Measurements from ENCODE around the gene SPATA21.

Gene SPATA21

DNA sequence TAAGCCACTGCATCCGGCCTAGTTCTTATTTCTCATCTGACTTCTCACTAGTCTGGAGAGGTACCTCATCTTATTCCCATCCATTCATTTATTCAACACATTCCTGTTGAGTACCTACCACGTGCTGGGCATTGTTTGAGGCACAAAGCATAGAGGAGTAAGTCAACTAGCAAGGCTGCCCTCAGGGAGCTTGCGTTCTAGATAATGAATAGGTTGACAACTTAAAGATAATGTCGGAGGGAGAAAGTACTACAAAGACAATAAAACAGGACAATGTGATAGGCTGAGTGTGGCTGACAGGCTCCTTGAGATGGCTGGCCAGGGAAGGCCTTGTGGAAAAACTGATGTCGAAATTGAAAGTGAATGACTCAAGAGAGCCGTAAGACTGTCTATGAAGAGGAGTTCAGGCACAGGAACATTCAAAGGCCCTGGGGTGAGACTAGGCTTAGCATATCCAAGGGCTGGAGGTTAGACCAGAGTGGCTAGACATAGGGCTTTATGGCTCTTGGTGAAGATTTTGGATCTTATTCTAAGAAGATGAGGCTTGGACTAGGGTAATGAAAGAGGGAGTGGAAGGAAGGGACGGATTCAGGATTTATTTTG lies 18.3 kb downstream of the SPATA21 start:
- DNase-seq: no peak

GRCh38 chr1:16413191-16413590 lies 24.0 kb downstream of the SPATA21 start:
- no peak for DNase-seq

DNA sequence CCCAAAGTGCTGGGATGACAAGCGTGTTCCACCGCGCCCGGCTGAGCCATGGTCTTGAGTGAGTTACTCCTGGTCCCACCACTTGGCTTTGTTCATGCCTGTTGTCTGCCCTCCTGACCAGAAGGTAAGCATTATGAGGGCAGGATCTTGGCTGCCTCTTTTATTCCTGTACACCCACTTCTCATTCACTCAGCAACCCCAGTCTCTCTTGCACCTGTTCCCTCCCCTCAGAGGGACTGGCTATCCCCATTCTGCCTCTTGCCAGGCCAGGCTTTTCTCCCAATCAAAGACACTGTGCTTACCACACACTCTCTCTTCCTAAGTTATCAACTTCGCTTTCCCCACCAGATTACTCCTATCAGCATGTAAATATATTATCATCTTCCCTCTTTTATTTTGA lies 26.4 kb downstream of the SPATA21 start:
- no peak for DNase-seq

DNA sequence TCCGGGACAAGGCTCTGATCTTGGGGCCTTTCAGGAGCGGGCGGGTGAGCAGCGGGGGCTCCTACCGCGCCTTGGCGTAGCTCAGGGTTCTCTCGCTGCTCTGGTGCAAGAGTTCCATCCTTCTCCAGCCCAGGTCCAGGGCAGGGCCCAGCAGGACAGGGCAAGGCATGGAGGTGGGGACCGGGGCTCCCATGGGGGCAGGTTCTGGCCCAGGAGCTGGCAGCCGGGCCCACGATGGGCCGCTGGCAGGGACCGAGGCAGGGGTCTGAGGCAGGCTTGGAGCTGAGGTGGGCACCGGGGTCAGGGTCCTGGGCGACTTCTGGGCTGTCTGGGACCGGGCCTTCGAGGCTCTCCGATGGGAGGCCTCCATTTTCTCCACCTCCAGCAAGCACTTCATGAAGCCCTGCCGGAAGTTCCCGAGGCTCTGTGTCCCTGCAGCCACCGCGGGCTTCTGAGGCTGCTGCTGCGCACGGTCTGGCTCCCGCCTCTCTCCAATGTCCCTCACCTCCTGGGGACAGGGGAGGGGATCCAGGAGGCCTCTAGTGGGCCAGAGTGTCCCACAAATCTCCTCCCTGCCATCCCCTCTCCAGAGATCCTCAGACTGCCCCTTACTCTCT lies 27.6 kb downstream of the SPATA21 start:
- DNase-seq: no peak

GRCh38 chr1:16406868-16407267 lies 30.4 kb downstream of the SPATA21 start:
- DNase-seq: no peak

DNA sequence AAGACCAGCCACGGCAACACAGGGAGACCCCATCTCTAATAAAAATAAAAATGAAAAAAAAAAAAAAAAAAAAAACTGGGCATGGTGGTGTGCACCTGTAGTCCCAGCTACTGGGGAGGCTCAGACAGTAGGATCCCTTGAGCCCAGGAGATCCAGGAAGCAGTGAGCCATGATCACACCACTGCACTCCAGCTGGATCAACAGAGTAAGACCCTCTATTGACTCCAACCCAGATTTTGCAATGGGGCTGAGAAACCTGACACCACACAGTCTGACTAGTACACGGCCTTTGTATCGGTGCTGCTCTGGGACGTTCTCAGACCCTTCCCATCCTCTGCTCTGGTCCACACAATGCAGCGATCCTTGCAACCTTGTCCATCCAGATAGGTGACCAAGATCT lies 31.8 kb downstream of the SPATA21 start:
- DNase-seq: no peak

DNA sequence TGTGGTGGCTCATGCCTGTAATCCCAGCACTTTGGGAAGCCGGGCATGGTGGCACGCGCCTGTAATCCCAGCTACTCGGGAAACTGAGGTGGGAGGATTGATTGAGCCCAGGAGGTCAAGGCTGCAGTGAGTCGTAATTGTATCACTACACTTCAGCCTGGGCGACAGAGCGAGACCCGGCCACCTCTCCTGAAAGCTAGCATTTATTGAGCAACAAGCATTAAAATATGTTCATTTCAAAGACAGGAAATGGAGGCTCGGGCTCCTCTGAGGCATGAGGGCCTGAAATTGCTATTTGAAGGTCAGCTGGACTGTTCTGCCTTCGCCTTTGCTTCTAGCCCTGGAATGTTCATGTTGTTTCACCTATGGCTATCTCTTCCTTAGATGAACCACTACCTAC lies 34.5 kb downstream of the SPATA21 start:
- DNase-seq: no peak

- no peak for DNase-seq
These were observed 38.8 kb downstream of the SPATA21 start for GRCh38 chr1:16398371-16398953.

DNA sequence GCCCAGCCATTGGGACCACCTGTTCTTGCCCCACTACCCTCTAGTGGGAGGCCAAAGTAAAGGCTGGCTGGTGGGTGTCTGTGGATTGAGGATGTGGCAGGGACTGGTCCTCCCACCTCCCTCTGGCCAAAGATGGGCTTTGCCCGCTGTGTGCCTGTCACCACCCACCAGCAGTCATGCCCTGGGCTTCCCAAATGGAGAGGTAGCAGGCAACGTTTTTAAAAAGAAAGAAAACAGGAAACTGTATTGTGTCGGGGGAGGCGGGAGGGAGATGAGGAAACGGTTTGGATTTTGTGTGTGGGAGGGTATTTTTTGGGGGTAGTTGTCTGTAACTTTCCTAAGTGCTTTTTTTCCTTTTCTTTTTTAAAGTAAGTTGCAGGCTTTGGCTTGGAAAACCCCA lies 40.1 kb downstream of the SPATA21 start:
- no peak for DNase-seq

GRCh38 chr1:16396591-16396990 lies 40.6 kb downstream of the SPATA21 start:
- no peak for DNase-seq

DNA sequence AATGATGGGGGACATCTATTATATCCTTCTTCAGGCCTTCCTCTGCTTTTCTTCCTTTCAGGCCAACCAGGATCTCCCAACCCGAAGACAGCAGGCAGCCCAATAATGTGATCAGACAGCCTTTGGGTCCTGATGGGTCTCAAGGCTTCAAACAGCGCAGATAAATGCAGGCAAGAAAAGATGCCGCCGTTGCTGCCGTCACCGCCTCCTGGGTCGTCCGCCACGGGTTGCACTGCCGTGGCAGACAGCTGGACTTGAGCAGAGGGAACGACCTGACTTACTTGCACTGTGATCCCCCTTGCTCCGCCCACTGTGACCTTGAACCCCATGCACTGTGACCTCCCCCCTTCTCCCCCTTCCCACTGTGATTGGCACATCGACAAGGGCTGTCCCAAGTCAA lies 42.2 kb downstream of the SPATA21 start:
- DNase-seq: no peak

GRCh38 chr1:16393570-16394521 lies 43.4 kb downstream of the SPATA21 start:
- no peak for DNase-seq

DNA sequence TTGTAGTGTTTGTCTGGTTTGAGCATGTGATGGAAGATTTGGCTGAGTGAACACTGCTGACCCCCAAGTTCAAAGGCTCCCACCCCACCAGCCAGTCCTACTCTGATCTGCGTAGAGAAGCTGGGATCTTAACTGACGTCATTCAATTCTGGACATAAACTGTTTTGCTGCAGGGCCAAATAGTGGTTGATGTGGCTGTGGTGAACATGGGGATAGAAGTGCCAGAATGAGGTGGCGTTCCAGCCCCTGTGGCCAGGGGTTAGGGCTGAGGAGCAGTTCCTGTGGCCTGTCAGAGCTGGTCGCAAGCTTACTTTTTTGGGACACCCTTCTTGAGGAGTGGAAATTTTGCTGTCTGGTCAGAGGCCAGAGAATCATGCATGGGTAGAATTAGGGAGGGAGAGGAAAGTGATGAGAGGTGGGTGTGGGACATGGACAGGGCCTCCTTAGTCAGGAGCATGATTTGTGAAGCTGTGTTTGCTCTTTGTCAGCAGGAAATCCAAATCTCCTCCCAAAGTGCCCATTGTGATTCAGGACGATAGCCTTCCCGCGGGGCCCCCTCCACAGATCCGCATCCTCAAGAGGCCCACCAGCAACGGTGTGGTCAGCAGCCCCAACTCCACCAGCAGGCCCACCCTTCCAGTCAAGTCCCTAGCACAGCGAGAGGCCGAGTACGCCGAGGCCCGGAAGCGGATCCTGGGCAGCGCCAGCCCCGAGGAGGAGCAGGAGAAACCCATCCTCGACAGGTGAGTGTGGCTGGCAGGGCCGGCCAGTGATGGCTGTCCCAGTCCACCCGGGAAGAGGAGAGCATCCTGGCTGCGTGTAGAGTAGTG lies 44.3 kb downstream of the SPATA21 start:
- DNase-seq: no peak

- DNase-seq: no peak
These were observed 45.8 kb downstream of the SPATA21 start for GRCh38 chr1:16391411-16391810.

DNA sequence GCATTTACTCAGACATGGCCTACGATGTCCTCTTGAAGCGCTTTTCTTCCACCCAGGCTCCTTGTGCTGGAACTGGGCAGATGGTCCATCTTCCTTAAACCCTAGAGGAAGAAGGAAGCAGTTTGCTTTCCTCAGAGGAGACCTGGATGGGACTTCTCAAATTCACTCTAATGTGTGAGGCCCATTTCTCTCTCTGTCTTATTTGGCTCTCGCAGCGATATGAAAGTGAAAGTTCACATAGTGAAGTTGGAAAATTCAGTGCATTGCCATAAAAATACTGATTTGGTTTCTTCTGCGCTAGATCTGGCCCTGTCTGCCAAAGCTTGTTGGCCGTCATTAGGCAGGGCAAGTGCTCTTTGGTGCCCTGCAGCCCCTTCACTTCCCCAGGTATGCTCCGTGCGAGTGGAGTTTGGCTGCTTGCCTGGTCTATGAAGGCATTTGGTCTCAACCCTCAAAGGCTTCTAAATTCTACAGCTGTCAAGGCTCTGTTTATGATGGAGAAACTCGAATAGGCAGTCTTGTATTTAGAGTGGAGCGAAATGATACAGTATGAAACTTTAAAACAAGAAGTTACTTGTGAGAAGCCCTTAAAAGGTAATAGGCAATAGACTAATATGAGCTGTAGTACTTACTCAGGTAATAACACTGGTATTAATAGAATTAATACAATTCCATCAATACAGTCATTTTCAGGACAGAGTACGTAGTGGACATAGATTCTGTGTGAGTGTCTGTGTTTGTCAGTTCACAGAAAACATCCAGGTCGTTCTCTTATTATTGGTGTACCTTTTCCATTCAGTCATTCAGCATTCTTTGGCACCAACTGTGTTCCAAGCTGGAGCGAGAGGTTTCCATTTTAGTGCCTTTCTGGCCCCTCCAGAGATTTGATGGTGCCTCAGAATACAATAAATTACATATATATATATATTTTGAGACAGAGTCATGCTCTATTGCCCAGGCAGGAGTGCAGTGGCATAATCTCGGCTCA lies 49.7 kb downstream of the SPATA21 start:
- DNase-seq: no peak

- DNase-seq: no peak
These were observed 50.6 kb downstream of the SPATA21 start for GRCh38 chr1:16386454-16387113.

GRCh38 chr1:16385659-16386453 lies 51.4 kb downstream of the SPATA21 start:
- DNase-seq: no peak

DNA sequence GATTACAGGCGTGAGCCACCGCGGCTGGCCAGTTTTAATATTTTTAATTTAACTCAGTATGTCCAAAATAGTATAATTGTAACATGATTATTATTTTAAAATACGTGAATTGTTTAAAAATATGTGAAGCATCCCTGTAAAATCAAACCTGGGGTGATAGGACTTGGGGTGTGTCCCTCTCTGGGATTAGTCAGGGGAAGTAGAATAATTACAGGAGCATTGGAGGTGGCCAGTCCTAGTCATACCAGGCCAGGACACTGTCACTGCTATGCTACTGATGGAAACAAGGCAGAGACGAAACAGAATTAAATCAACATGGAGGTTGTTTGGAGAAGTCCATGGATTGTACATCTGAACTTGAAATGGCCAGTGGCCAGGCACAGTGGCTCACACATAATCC lies 53.3 kb downstream of the SPATA21 start:
- no peak for DNase-seq

GRCh38 chr1:16380868-16381267 lies 56.4 kb downstream of the SPATA21 start:
- no peak for DNase-seq

GRCh38 chr1:16378443-16378842 lies 58.8 kb downstream of the SPATA21 start:
- no peak for DNase-seq
